CD4-positive, alpha-beta T cell treated with Interleukin-12 subunit alpha and Interleukin-12 subunit beta, for 1 hour (primary cell): ENCODE measurements around the gene TMEM37.
A peak's percentile ranks its signal among the peaks of the same experiment; 100 is the strongest.

ENCODE experiments used
- DNase-seq: peaks from one replicate; pipeline ENCODE4 v3.0.0-alpha.2; 2020

TMEM37 gene

GRCh38 chr2:119462574-119462973 is 30.9 kb downstream of the TMEM37 start:
- DNase-seq: no peak

GRCh38 chr2:119463136-119463535 is 31.5 kb downstream of the TMEM37 start:
- DNase-seq: no peak

- DNase-seq: no peak
Observed at GRCh38 chr2:119463990-119464389, 32.3 kb downstream of the TMEM37 start.

- DNase-seq: no peak
Observed at GRCh38 chr2:119464981-119465380, 33.3 kb downstream of the TMEM37 start.

GRCh38 chr2:119465687-119466086 is 34.0 kb downstream of the TMEM37 start:
- DNase-seq: no peak

GRCh38 chr2:119466373-119466772 is 34.7 kb downstream of the TMEM37 start:
- no peak for DNase-seq

- DNase-seq: no peak
Observed at GRCh38 chr2:119468154-119468955, 36.7 kb downstream of the TMEM37 start.

GRCh38 chr2:119469131-119469530 is 37.5 kb downstream of the TMEM37 start:
- DNase-seq: no peak

- no peak for DNase-seq
Observed at GRCh38 chr2:119469661-119470297, 38.1 kb downstream of the TMEM37 start.

GRCh38 chr2:119472749-119473148 is 41.1 kb downstream of the TMEM37 start:
- no peak for DNase-seq

GRCh38 chr2:119473621-119474370 is 42.1 kb downstream of the TMEM37 start:
- no peak for DNase-seq

GRCh38 chr2:119474371-119475224 is 42.9 kb downstream of the TMEM37 start:
- no peak for DNase-seq

GRCh38 chr2:119475225-119475856 is 43.7 kb downstream of the TMEM37 start:
- no peak for DNase-seq

GRCh38 chr2:119475857-119476244 is 44.2 kb downstream of the TMEM37 start:
- no peak for DNase-seq

GRCh38 chr2:119476301-119477112 is 44.9 kb downstream of the TMEM37 start:
- DNase-seq: peak; percentile 21

- DNase-seq: no peak
Observed at GRCh38 chr2:119477113-119477505, 45.5 kb downstream of the TMEM37 start.

GRCh38 chr2:119478188-119478977 is 46.7 kb downstream of the TMEM37 start:
- no peak for DNase-seq

- no peak for DNase-seq
Observed at GRCh38 chr2:119478978-119479295, 47.3 kb downstream of the TMEM37 start.

GRCh38 chr2:119480184-119480583 is 48.5 kb downstream of the TMEM37 start:
- no peak for DNase-seq

GRCh38 chr2:119480718-119481142 is 49.1 kb downstream of the TMEM37 start:
- DNase-seq: no peak
